Inferior parietal cortex (tissue), 1 donor: Measurements from ENCODE around the gene MRPL14.
A peak's percentile ranks its signal among the peaks of the same experiment; 100 is the strongest.

Source experiments
- DNase-seq: peaks from one replicate; pipeline ENCODE4 v3.0.0-alpha.2; 2016; ENCODE audit errors: extremely low spot score

The MRPL14 gene

GRCh38 chr6:44080561-44081521, 46.4 kb downstream of the MRPL14 start:
- DNase-seq = no peak

GRCh38 chr6:44079672-44080071, 47.6 kb downstream of the MRPL14 start:
- DNase-seq = no peak

- peak; percentile 93 for DNase-seq
Observed at GRCh38 chr6:44078827-44079671, 48.2 kb downstream of the MRPL14 start.

GRCh38 chr6:44078219-44078826, 48.9 kb downstream of the MRPL14 start:
- no peak for DNase-seq

GRCh38 chr6:44077214-44077946, 49.9 kb downstream of the MRPL14 start:
- no peak for DNase-seq

- DNase-seq = no peak
Observed at GRCh38 chr6:44076356-44077213, 50.7 kb downstream of the MRPL14 start.

GRCh38 chr6:44075647-44076355, 51.5 kb downstream of the MRPL14 start:
- DNase-seq = no peak

GRCh38 chr6:44074813-44075646, 52.2 kb downstream of the MRPL14 start:
- DNase-seq = no peak

- peak; percentile 86 for DNase-seq
Observed at GRCh38 chr6:44074439-44074812, 52.8 kb downstream of the MRPL14 start.

- DNase-seq = peak; percentile 22
Observed at GRCh38 chr6:44073612-44074438, 53.4 kb downstream of the MRPL14 start.

GRCh38 chr6:44072959-44073611, 54.2 kb downstream of the MRPL14 start:
- DNase-seq = peak; percentile 74

- DNase-seq = no peak
Observed at GRCh38 chr6:44072452-44072958, 54.7 kb downstream of the MRPL14 start.

GRCh38 chr6:44071670-44072451, 55.4 kb downstream of the MRPL14 start:
- DNase-seq = no peak

GRCh38 chr6:44068607-44069296, 58.5 kb downstream of the MRPL14 start:
- no peak for DNase-seq

GRCh38 chr6:44067173-44068139, 59.8 kb downstream of the MRPL14 start:
- no peak for DNase-seq
